ENCODE data around the gene MAD1L1. TPM values are rescaled to one million over a fixed set of nuclear protein-coding genes. Genes with fewer than 3 reads are reported as not detected.

MAD1L1 gene
- total and polyA plus RNA-seq, 2 of the 13 experiments (the other 11 are each of a cell fraction or from before 2014, with no cell fraction given): 17.4 to 64.7 TPM

GRCh38 chr7:2110610-2111396, 121.9 kb downstream of the MAD1L1 start (continued):
- TF ChIP-seq ZNF101 (CRISPR knock-in tag; IDR thresholded peaks at IDR 0.05; ENCODE audit: borderline replicate concordance, low read depth) (no peak), ZNF589 (CRISPR knock-in tag; conservative IDR thresholded peaks at IDR 0.05) (no peak), ZC3H13 (CRISPR knock-in tag; IDR thresholded peaks at IDR 0.05) (no peak), ZNF513 (CRISPR knock-in tag; conservative IDR thresholded peaks at IDR 0.05) (no peak), ZBTB4 (CRISPR knock-in tag; IDR thresholded peaks at IDR 0.05; ENCODE audit: borderline replicate concordance) (peak; percentile 25; the same call in 1 of the 2 replicates), ZNF12 (CRISPR knock-in tag; IDR thresholded peaks at IDR 0.05) (peak; percentile 29; the same call in 1 of the 2 replicates), ARNT2 (CRISPR knock-in tag; IDR thresholded peaks at IDR 0.05; ENCODE audit: low read depth) (no peak), TBP (CRISPR knock-in tag; IDR thresholded peaks at IDR 0.05) (no peak), HDAC2 (CRISPR knock-in tag; IDR thresholded peaks at IDR 0.05) (peak; percentile 95), CHCHD3 (CRISPR knock-in tag; IDR thresholded peaks at IDR 0.05) (no peak), SMAD3 (CRISPR knock-in tag; IDR thresholded peaks at IDR 0.05) (peak; percentile 59; the same call in 1 of the 2 replicates), POLR2A (IDR thresholded peaks at IDR 0.05; ENCODE audit: insufficient read depth in 1 of 2, low read depth in 2 of 2, low read length in 2 of 2) (peak; percentile 29 to 52; a peak in 1 of 4 replicates), MTA1 (CRISPR knock-in tag; IDR thresholded peaks at IDR 0.05; ENCODE audit: borderline replicate concordance) (peak; percentile 91), ZBTB26 (CRISPR knock-in tag; IDR thresholded peaks at IDR 0.05; ENCODE audit: borderline replicate concordance) (no peak), ZNF773 (CRISPR knock-in tag; IDR thresholded peaks at IDR 0.05; ENCODE audit: borderline replicate concordance) (0 out of 2 replicates have a peak, but pooled peaks have one; percentile 31), ZFYVE20 (CRISPR knock-in tag; IDR thresholded peaks at IDR 0.05; ENCODE audit: borderline replicate concordance, low read depth) (peak; percentile 66; the same call in 1 of the 2 replicates), THAP11 (CRISPR knock-in tag; IDR thresholded peaks at IDR 0.05) (peak; percentile 49; the same call in 1 of the 2 replicates), RBM22 (optimal IDR thresholded peaks at IDR 0.05; ENCODE audit: low read length) (no peak), CC2D1A (CRISPR knock-in tag; IDR thresholded peaks at IDR 0.05) (no peak), CEBPB (IDR thresholded peaks at IDR 0.05; ENCODE audit: borderline replicate concordance, low read depth, low read length) (no peak), KLF6 (CRISPR knock-in tag; IDR thresholded peaks at IDR 0.05) (0 out of 2 replicates have a peak, but pooled peaks have one; percentile 36), ATF7-NPFF (CRISPR knock-in tag; IDR thresholded peaks at IDR 0.05; ENCODE audit: low read depth) (peak; percentile 53; the same call in 1 of the 2 replicates), HOXA9 (CRISPR knock-in tag; IDR thresholded peaks at IDR 0.05; ENCODE audit: borderline replicate concordance) (no peak)

All from HepG2 (cell line).